Neural cell (in vitro differentiated cells): ENCODE data around the gene CES2.

Experiments used
- EP300 ChIP-seq: fragments of 450-650 bp; conservative IDR thresholded peaks from 2 replicates; pipeline ENCODE4 v1.6.1; 2014; ENCODE audit warnings: antibody characterized with exemption, mild to moderate bottlenecking, moderate library complexity; ENCODE audit not compliant: poor library complexity, severe bottlenecking
- EZH2 ChIP-seq: fragments of 200-600, 300-800 bp; shearing (Covaris generic), sonication (generic); IDR thresholded peaks from 2 replicates; pipeline ENCODE4 v1.6.1; 2014; ENCODE audit warnings: antibody characterized with exemption, low read length, borderline replicate concordance, mild to moderate bottlenecking; ENCODE audit not compliant: insufficient read depth, poor library complexity, severe bottlenecking
- POLR2AphosphoS5 ChIP-seq: IDR thresholded peaks from 2 replicates; pipeline ENCODE4 v1.6.1; 2012
- RAD21 ChIP-seq: fragments of 450-650 bp; conservative IDR thresholded peaks from 2 replicates; pipeline ENCODE4 v1.6.1; 2014; ENCODE audit warnings: antibody characterized with exemption, mild to moderate bottlenecking, moderate library complexity
- REST ChIP-seq: IDR thresholded peaks from 2 replicates; pipeline ENCODE4 v1.6.1; 2012; ENCODE audit warnings: borderline replicate concordance
- TAF1 ChIP-seq: IDR thresholded peaks from 2 replicates; pipeline ENCODE4 v1.6.1; 2012; ENCODE audit warnings: low read depth
- TF ChIP-seq, protein P1 (sequence below): fragments of 450-650 bp; IDR thresholded peaks from 2 replicates; pipeline ENCODE4 v1.5.1; 2014; ENCODE audit warnings: antibody characterized with exemption, mild to moderate bottlenecking, moderate library complexity; ENCODE audit not compliant: poor library complexity, severe bottlenecking

- TF ChIP-seq, protein P1, sequence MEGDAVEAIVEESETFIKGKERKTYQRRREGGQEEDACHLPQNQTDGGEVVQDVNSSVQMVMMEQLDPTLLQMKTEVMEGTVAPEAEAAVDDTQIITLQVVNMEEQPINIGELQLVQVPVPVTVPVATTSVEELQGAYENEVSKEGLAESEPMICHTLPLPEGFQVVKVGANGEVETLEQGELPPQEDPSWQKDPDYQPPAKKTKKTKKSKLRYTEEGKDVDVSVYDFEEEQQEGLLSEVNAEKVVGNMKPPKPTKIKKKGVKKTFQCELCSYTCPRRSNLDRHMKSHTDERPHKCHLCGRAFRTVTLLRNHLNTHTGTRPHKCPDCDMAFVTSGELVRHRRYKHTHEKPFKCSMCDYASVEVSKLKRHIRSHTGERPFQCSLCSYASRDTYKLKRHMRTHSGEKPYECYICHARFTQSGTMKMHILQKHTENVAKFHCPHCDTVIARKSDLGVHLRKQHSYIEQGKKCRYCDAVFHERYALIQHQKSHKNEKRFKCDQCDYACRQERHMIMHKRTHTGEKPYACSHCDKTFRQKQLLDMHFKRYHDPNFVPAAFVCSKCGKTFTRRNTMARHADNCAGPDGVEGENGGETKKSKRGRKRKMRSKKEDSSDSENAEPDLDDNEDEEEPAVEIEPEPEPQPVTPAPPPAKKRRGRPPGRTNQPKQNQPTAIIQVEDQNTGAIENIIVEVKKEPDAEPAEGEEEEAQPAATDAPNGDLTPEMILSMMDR: no peak
- no peak for TF ChIP-seq EP300
- no peak for TF ChIP-seq POLR2AphosphoS5
- TF ChIP-seq RAD21: no peak
- no peak for TF ChIP-seq EZH2
- no peak for TF ChIP-seq TAF1
- TF ChIP-seq REST: no peak
These were observed 23.8 kb downstream of the CES2 start for GRCh38 chr16:66958857-66959703.
